Fibroblast of villous mesenchyme (primary cell): Measurements from ENCODE around the gene ANAPC13. TPM values are rescaled to one million over a fixed set of nuclear protein-coding genes. Genes with fewer than 3 reads are reported as not detected.

Experiments used
- DNase-seq: peaks from one replicate; pipeline ENCODE4 v3.0.0-alpha.2; 2010; ENCODE audit warnings: low read depth
- H3K4me3 ChIP-seq: 2 replicates; pipeline ENCODE4 v1.5.1; 2011; ENCODE audit warnings: low read depth, mild to moderate bottlenecking, low read length
- total RNA-seq: library from RNA; depleted of rRNA; stranded (reverse); fragments of >200 nt; gene quantifications from 2 replicates; pipeline ENCODE4 v1.2.3, GENCODE V29; 2012
- TF ChIP-seq, protein P1 (sequence below): IDR thresholded peaks from 2 replicates; pipeline ENCODE4 v1.5.1; 2012; ENCODE audit warnings: low read depth, mild to moderate bottlenecking, low read length; ENCODE audit not compliant: insufficient read depth

The ANAPC13 gene
- total RNA-seq, 1 donor, result 95.9 TPM

DNA sequence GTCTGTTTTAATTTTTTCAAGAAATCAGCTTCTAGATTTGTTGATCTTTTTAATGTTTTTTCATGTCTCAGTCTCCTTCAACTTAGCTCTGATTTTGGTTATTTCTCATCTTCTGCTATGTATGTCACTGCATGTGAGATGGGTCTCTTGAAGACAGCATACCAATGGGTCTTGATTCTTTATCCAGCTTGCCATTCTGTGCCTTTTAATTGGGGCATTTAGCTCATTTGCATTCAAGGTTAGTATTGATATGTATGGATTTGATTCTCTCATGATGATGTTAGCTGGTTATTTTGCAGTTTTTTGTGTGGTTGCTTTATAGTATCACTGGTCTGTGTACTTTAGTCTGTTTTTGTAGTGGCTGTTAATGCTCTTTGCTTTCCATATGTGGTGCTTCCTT lies 39.5 kb upstream of the ANAPC13 start:
- TF ChIP-seq, protein P1, sequence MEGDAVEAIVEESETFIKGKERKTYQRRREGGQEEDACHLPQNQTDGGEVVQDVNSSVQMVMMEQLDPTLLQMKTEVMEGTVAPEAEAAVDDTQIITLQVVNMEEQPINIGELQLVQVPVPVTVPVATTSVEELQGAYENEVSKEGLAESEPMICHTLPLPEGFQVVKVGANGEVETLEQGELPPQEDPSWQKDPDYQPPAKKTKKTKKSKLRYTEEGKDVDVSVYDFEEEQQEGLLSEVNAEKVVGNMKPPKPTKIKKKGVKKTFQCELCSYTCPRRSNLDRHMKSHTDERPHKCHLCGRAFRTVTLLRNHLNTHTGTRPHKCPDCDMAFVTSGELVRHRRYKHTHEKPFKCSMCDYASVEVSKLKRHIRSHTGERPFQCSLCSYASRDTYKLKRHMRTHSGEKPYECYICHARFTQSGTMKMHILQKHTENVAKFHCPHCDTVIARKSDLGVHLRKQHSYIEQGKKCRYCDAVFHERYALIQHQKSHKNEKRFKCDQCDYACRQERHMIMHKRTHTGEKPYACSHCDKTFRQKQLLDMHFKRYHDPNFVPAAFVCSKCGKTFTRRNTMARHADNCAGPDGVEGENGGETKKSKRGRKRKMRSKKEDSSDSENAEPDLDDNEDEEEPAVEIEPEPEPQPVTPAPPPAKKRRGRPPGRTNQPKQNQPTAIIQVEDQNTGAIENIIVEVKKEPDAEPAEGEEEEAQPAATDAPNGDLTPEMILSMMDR, result no peak
- no peak overlapping the region for H3K4me3 ChIP-seq
- no peak for DNase-seq

DNA sequence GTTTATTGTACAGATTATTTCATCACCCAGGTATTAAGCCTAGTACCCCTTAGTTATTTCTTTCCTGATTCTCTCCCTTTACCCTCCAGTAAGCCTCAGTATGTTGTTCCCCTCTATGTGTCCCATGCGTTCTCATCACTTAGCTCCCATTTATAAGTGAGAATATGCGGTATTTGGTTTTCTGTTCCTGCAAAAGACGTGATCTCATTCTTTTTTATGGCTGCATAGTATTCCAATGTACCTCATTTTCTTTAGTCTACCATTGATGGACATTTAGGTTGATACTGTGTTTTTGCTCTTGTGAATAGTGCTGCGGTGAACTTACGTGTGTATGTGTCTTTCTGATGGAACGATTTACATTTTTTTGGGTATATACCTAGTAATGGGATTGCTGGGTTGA lies 36.8 kb upstream of the ANAPC13 start:
- no peak overlapping the region for H3K4me3 ChIP-seq
- TF ChIP-seq, protein P1, result no peak
- DNase-seq, result no peak

DNA sequence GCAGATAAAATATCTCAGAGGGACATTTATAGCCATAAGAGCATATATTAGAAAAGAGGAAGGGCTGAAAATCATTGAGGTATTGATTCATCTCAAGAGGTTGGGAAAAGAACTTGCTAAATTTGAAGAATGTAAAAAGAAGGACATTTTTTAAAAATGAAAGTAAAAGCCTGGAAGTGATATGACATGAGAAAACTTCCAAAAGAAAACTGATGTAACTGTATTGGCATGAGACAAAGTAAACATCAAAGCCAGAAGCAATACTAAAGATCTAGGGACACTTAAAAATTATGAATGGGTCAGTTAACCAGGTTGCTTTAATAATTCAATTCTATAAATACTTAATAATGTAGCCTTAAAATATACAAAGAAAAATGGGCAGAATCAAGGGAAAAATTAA lies 32.0 kb upstream of the ANAPC13 start:
- peak overlapping the region; percentile 19 for H3K4me3 ChIP-seq

DNA sequence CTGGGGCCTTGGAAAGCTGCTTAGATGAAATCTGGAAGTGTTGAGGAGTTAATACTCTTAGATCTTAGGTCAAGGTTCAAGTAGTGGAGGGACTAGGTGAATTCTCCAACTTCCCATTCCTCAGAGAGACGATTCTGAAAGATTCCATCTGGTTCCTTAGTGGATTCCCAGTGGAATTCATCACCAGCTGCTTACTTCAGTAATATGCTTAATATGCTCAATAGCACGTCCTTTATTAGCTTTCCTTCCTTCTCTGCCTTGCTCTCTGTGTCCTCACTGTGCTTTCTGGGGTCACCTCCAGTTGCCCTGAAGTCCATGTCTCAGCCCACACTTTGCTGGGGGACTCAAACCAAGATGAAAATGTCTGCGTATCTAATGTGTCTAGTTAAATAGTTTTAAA lies 31.1 kb upstream of the ANAPC13 start:
- H3K4me3 ChIP-seq, result no peak overlapping the region
- TF ChIP-seq, protein P1, result no peak
- peak; percentile 22 for DNase-seq

More for the DNA sequence above, 32.0 kb upstream of the ANAPC13 start:
- peak; percentile 55 for DNase-seq
- TF ChIP-seq, protein P1, result no peak

DNA sequence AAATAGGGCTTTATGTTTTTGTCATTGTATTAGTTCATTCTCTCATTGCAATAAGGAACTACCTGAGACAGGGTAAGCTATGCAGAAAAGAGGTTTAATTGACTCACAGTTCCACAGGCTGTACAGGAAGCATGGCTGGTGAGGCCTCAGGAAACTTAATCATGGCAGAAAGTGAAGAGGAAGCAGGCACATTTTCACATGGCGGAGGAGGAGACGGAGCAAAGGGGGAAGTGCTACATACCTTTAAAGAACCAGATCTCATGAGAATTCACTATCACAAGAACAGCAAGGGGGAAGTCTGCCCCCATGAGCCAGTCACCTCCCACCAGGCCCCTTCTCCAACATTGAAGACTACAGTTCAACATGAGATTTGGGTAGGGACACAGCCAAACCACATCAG lies 25.7 kb upstream of the ANAPC13 start:
- TF ChIP-seq, protein P1, result no peak
- H3K4me3 ChIP-seq, result no peak overlapping the region
- no peak for DNase-seq

DNA sequence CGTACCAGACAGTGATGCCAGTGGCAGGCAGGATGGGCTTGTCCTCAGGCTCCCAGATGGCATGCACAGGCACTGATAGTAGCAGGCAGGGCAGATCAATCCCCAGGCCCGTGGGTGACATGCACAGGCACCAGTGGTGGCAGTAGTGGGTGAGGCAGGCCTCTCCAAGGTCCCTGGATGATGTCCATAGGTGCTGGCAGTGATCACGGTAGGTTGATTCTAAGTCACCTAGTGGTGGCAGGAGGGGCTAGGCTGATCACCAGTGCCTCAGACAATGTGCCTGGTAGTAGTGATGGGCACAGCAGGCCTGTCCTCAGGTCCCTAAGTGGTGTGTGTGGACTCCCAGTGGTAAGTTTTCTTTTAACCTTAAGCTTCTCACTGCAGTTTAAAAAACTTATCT lies 19.7 kb upstream of the ANAPC13 start:
- TF ChIP-seq, protein P1, result no peak
- H3K4me3 ChIP-seq, result no peak overlapping the region
- DNase-seq, result no peak

DNA sequence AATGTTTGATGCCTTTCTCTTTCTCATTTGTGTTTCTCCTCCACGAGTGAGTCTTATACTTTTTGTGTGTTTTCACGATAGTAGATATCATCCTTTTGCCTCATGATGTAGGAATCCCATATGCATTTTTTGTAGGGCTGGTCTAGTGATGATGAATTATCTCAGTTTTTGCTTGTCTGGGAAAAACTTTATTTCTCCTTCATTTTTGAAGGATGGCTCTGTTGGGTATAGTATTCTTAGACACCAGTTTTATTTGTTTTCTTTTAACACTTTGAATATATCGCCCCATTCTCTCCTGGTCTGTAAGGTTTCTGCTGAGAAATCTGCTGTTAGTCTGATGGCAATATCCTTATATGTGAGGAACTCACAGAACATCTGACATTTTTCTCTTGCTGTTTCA lies 18.3 kb upstream of the ANAPC13 start:
- H3K4me3 ChIP-seq, result no peak overlapping the region
- TF ChIP-seq, protein P1, result no peak
- no peak for DNase-seq
